ENCODE data around the gene NADK2. TPM values are rescaled to one million over a fixed set of nuclear protein-coding genes. Genes with fewer than 3 reads are reported as not detected.
A peak's percentile ranks its signal among the peaks of the same experiment; 100 is the strongest.

NADK2 gene
- total RNA-seq, 4 donors from 2014 or later, result 13.2 to 26.5 (median 18.9) TPM

DNA sequence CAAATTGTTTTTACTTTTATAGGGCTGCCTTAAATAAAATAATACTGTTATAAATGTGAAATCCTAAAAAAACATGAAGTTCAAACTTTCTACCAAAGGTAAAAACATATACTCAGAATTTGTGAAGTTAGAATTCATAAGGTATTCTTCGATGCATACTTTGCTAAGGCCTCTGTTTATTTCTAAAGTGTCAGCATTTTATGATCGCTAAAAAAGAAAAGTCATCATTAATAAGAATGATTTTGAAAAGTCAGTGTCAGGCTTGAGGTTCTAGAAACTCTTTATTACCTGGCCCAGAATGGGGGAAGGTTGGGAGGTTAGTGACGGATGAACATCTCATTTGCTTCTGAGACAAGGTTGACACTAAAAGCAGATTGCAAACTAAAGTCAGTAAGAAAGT, 26.2 kb upstream of the NADK2 start:
- no peak for ATAC-seq (ENCODE audit: low FRiP score)
- TF ChIP-seq, protein P1, sequence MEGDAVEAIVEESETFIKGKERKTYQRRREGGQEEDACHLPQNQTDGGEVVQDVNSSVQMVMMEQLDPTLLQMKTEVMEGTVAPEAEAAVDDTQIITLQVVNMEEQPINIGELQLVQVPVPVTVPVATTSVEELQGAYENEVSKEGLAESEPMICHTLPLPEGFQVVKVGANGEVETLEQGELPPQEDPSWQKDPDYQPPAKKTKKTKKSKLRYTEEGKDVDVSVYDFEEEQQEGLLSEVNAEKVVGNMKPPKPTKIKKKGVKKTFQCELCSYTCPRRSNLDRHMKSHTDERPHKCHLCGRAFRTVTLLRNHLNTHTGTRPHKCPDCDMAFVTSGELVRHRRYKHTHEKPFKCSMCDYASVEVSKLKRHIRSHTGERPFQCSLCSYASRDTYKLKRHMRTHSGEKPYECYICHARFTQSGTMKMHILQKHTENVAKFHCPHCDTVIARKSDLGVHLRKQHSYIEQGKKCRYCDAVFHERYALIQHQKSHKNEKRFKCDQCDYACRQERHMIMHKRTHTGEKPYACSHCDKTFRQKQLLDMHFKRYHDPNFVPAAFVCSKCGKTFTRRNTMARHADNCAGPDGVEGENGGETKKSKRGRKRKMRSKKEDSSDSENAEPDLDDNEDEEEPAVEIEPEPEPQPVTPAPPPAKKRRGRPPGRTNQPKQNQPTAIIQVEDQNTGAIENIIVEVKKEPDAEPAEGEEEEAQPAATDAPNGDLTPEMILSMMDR (IDR thresholded peaks at IDR 0.05), result no peak

DNA sequence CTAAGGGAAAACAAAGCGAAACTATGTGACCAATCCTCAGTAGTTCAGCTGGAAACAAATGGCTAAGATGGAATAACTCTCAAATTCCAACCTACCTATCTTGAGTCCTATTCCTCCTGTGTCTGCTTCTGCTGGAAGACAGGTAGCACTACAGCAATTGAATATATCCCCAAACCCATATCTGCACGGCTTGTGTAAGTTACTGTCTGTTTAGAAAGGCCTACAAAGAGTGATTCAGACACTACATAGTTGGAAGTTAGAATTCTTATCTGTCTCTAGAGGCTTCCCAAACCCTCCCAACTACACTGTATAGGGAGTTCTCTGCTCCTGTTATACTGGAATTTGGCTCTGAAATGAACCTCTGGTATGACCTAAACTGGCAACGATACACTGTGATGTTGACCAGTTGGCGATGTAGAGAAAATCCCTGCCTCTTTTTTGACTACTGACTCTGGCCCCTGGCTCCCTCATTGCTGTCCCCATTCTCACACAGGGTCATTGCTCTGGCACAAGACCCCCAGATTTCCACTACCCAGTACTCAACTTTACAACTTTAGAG, 22.6 kb upstream of the NADK2 start:
- no peak for ATAC-seq (ENCODE audit: low FRiP score)
- TF ChIP-seq, protein P1 (IDR thresholded peaks at IDR 0.05), result no peak
- no peak for DNase-seq (ENCODE audit: low spot score)

More for the DNA sequence above, 26.2 kb upstream of the NADK2 start:
- no peak for DNase-seq (ENCODE audit: low spot score)

DNA sequence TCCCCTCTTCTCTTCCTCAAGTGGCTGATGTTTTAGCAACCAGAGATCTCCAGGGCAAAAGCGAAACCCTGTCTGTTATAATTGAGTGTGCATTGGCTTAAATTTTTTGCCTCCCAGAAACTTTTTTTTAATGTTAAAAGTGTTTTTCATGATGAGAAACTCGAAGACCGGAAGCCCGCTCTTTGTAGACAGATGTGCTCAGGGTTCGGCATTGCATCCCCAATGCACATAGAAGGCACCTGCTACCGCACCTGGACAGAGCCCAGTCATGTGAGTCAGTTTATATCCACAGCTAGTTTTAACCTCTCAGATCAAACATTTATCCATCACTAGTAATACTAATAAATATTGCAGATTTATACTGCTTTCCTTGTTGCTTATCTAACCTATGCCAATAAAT, 19.5 kb upstream of the NADK2 start:
- DNase-seq (ENCODE audit: low spot score) (no peak), ATAC-seq (ENCODE audit: low FRiP score) (no peak)
- TF ChIP-seq, protein P1 (IDR thresholded peaks at IDR 0.05), result no peak

DNA sequence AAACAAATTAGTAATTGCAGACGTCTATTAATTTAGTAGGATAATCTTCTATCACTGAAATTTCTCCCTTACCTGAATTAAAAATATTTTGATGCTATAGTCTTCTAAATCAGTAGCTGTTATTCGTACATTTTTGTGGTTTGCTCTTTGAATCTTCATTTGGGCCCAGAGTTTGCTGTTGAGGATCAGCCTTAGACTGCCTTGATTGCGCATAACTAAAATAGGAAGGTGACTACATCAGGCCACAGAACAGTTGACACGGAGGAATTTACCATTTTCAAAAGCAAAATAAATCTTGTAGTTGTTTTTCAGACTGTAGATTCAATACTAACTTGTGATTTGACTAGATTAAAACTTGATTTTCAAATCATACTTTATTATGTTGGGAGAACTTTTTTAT, 11.8 kb upstream of the NADK2 start:
- TF ChIP-seq, protein P1 (IDR thresholded peaks at IDR 0.05), result no peak
- no peak for ATAC-seq (ENCODE audit: low FRiP score)

DNA sequence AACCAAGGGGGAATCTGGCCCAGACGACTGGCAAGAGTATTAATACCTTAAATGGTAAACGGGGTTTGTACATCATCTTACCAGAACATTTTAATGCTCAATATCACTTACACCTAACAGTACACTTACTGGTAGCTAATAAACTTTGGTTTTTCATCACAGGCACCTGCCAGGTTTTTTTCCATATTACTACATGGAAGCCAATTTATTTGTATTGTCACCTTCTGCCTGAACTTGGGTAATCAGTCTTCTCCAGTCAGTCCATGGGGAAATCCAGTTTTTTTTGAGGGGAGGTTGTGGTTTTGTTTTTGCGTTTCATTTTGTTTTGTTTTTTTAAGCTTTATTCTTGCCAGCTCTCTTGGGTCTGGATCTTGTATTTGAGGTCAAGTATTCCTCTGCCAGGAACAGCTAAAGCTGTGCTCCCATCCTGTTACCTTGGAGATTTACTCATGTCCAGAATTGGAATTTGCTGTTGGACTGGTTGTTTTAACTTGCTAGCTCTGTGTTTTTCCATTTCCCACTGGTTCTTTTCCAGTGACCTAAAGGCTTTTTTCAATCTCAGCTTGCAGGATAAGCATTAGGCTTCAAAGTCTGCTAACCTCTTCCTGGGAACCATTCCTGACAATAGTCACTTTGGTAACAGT, 11.1 kb upstream of the NADK2 start:
- TF ChIP-seq, protein P1 (IDR thresholded peaks at IDR 0.05), result no peak
- no peak for DNase-seq (ENCODE audit: low spot score)
- ATAC-seq (ENCODE audit: low FRiP score), result peak; percentile 66

More for the DNA sequence above, 11.8 kb upstream of the NADK2 start:
- DNase-seq (ENCODE audit: low spot score), result no peak

DNA sequence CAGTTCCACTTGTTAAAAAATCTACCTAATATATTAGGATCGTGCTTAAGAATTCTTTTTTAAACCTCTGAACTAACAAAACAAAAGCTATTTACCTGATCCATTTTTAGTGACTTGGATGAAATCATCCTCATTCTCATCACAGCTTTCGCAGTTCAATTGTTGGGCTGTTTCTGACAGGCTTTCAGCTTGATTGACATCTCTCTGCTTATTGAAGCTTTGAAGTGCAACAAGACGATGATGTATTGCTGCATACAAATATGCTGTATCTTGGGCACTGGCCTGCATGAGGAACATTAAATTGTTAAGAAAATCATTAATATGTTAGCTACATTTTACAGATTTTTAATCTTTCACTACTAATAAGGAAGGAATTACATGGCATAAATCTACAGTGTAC, 9.5 kb upstream of the NADK2 start:
- TF ChIP-seq, protein P1 (IDR thresholded peaks at IDR 0.05), result no peak
- ATAC-seq (ENCODE audit: low FRiP score), result no peak
- no peak for DNase-seq (ENCODE audit: low spot score)

DNA sequence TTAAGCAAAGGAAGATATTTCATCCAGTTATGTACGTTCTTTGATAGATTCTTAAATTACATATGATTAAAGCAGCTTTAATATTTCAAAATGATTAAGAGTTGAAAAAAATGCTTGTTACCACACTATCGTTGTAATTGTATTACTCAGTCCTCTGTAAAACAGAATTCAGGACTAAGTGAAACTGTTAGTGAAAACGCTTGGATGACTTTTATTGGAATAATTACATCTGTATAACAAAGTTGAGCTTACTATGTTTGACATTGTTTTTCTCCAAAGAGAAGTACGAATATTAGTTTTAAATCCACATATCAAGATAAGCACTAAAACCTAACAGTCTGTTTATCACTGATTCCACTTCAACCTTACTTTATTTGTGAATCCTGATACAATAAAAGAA, 8.7 kb upstream of the NADK2 start:
- no peak for ATAC-seq (ENCODE audit: low FRiP score)
- TF ChIP-seq, protein P1 (IDR thresholded peaks at IDR 0.05), result no peak
- no peak for DNase-seq (ENCODE audit: low spot score)

Data from omental fat pad (tissue), 4 donors.